Nephron (organoid): Measurements from ENCODE around the gene TMPRSS11A.

Experiments used
- H3K27ac Mint-ChIP-seq, 3 experiments: 2 replicates each; pipeline ENCODE4 v1.8.0; 2020; ENCODE audit warnings: mixed read lengths in 3 of 3, mild to moderate bottlenecking in 2 of 3, moderate library complexity in 1 of 3
- H3K27me3 Mint-ChIP-seq: 2 replicates; pipeline ENCODE4 v1.8.0; 2021; ENCODE audit warnings: low read depth, mild to moderate bottlenecking, moderate library complexity, mixed read lengths
- H3K36me3 Mint-ChIP-seq: 2 replicates; pipeline ENCODE4 v1.8.0; 2020; ENCODE audit warnings: low read depth, mixed read lengths
- H3K4me1 Mint-ChIP-seq: 2 replicates; pipeline ENCODE4 v1.8.0; 2020; ENCODE audit warnings: mixed read lengths
- H3K4me3 Mint-ChIP-seq, 3 experiments: 2 replicates each; pipeline ENCODE4 v1.8.0; 2020; ENCODE audit warnings: mild to moderate bottlenecking in 3 of 3, mixed read lengths in 3 of 3, moderate library complexity in 2 of 3
- H3K9me3 Mint-ChIP-seq: 2 replicates; pipeline ENCODE4 v1.8.0; 2020; ENCODE audit warnings: mixed read lengths
- TF ChIP-seq, protein P1 (sequence below), 3 experiments: fragments of 200-600 bp; sonication (generic); IDR thresholded peaks; one replicate each; pipeline ENCODE4 v1.5.0; 2021; ENCODE audit warnings: antibody characterized with exemption in 3 of 3; ENCODE audit not compliant: unreplicated experiment in 3 of 3

Gene TMPRSS11A

GRCh38 chr4:67915400-67915966, 47.8 kb downstream of the TMPRSS11A start:
- Mint-ChIP-seq H3K9me3 (no peaks in the 10 kb centered on the region), H3K36me3 (no peaks in the 10 kb centered on the region), H3K27me3 (no peaks in the 10 kb centered on the region), H3K4me3 (no peak overlapping the region), H3K4me1 (no peaks in the 10 kb centered on the region), H3K27ac (no peak overlapping the region)
- TF ChIP-seq, protein P1, sequence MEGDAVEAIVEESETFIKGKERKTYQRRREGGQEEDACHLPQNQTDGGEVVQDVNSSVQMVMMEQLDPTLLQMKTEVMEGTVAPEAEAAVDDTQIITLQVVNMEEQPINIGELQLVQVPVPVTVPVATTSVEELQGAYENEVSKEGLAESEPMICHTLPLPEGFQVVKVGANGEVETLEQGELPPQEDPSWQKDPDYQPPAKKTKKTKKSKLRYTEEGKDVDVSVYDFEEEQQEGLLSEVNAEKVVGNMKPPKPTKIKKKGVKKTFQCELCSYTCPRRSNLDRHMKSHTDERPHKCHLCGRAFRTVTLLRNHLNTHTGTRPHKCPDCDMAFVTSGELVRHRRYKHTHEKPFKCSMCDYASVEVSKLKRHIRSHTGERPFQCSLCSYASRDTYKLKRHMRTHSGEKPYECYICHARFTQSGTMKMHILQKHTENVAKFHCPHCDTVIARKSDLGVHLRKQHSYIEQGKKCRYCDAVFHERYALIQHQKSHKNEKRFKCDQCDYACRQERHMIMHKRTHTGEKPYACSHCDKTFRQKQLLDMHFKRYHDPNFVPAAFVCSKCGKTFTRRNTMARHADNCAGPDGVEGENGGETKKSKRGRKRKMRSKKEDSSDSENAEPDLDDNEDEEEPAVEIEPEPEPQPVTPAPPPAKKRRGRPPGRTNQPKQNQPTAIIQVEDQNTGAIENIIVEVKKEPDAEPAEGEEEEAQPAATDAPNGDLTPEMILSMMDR (IDR thresholded peaks at IDR 0.05; ENCODE audit: unreplicated experiment in 3 of 3): no peak

GRCh38 chr4:67912080-67912479, 51.2 kb downstream of the TMPRSS11A start:
- Mint-ChIP-seq H3K36me3 (no peaks in the 10 kb centered on the region), H3K27ac (no peak overlapping the region), H3K4me3 (no peak overlapping the region), H3K9me3 (no peaks in the 10 kb centered on the region), H3K4me1 (no peaks in the 10 kb centered on the region), H3K27me3 (no peaks in the 10 kb centered on the region)
- TF ChIP-seq, protein P1 (IDR thresholded peaks at IDR 0.05; ENCODE audit: unreplicated experiment in 3 of 3): no peak

DNA sequence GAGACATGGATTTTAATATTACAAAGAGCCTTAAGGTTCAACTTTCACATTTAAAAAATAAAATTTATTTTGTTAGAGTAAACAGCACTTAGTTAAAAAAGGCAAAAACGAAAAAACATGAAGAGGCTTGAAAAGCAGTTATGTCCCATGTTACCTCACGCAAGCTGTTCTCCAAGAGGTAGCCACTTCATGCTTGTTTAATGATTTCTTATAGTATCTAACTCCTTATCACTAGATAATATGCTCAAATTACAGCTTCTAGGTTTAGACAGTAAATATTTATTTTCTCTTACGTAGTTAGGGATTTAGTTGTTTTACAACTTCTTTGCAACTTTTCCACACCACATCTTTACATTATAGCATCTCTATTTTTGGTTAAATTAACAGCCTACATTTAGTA, 51.7 kb downstream of the TMPRSS11A start:
- Mint-ChIP-seq H3K36me3 (no peaks in the 10 kb centered on the region), H3K9me3 (no peaks in the 10 kb centered on the region), H3K4me1 (no peaks in the 10 kb centered on the region), H3K27me3 (no peaks in the 10 kb centered on the region), H3K27ac (no peak overlapping the region), H3K4me3 (no peak overlapping the region)
- TF ChIP-seq, protein P1 (IDR thresholded peaks at IDR 0.05; ENCODE audit: unreplicated experiment in 3 of 3): no peak

DNA sequence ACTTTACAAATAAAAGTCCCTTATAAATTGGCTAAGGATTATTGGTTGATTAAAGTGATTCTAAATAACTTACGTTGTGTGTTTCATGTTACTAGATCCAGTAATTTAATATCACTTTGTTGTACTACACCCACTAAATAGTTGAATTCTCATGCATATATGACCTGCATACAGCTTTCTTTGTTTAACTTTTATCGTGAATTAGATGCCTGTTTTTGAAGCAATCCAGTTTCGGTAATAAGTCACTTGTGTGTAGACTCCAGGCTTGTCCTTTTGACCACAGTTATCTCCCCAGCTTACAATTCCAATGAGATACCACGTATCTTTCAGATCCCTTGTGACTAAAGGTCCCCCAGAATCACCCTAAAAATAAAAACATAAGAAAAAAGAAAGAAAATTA, 52.2 kb downstream of the TMPRSS11A start:
- peaks cover under 1% of the 10 kb centered on the region for H3K9me3 Mint-ChIP-seq
- TF ChIP-seq, protein P1 (IDR thresholded peaks at IDR 0.05; ENCODE audit: unreplicated experiment in 3 of 3): no peak
- H3K4me1 Mint-ChIP-seq: no peaks in the 10 kb centered on the region
- H3K36me3 Mint-ChIP-seq: no peaks in the 10 kb centered on the region
- H3K27me3 Mint-ChIP-seq: no peaks in the 10 kb centered on the region
- no peak overlapping the region for H3K4me3 Mint-ChIP-seq
- H3K27ac Mint-ChIP-seq: no peak overlapping the region

DNA sequence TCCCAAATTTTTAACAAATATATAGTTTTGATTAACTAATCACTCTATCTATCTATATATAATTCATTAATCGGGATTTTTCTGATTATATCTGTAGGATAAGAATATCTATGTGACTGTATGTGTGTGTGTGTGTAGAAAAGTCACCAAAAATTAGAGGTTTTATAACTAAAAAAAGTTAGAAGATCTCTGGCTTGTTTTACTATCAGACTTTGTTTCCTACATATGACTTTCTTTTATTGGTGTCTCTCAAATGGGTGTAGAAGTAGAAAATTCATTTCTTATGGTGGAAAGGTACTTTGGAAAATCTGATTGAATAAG, 52.7 kb downstream of the TMPRSS11A start:
- Mint-ChIP-seq H3K27ac (no peak overlapping the region), H3K36me3 (no peaks in the 10 kb centered on the region), H3K9me3 (peaks cover 4% of the 10 kb centered on the region), H3K4me1 (no peaks in the 10 kb centered on the region), H3K27me3 (no peaks in the 10 kb centered on the region), H3K4me3 (no peak overlapping the region)
- TF ChIP-seq, protein P1 (IDR thresholded peaks at IDR 0.05; ENCODE audit: unreplicated experiment in 3 of 3): peak in 2 of 3 experiments; percentile 2 to 36

DNA sequence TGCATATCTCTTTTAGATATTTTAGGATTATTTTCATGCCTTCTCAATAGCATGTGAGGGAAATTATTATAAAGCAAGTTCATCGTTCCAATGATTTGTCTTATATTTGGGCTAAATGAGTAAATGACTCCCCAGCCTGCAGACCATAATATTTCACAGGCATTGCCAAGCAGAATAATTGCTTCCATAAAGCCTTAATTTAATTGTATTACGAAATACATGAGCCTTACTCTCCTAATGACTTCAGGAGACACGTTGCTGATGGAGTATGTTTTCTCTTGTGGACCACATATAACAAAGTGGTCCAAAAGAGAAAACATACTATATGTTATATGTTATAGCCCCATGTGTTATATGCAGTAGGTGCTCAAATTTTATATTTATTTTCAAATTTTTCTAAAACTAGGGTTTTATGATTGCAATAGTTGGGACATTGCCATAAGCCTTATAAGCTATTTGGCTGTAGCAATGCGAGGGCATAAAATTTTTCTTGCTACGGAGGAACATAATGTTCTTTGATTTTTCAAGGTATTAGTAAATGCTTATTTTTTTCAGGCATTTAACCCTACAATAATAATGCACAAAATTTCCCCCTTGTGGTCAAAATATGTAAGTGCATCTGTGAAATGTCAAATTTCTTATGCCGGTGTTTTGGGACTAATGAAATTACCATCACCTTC, 53.2 kb downstream of the TMPRSS11A start:
- Mint-ChIP-seq H3K36me3 (no peaks in the 10 kb centered on the region), H3K9me3 (peaks cover 4% of the 10 kb centered on the region), H3K27ac (no peak overlapping the region), H3K4me1 (no peaks in the 10 kb centered on the region), H3K27me3 (no peaks in the 10 kb centered on the region), H3K4me3 (no peak overlapping the region)
- TF ChIP-seq, protein P1 (IDR thresholded peaks at IDR 0.05; ENCODE audit: unreplicated experiment in 3 of 3): peak; percentile 53 to 68 (median 55)
